Thymus (tissue), 11 donors: ENCODE measurements around the gene FBH1. TPM values are rescaled to one million over a fixed set of nuclear protein-coding genes. Genes with fewer than 3 reads are reported as not detected.
"Not testable (repeated sequence)": the region's sequence is repeated elsewhere in the genome, so short reads cannot be mapped to it uniquely, and the experiment has no call there.

ENCODE experiments used
- DNase-seq, 9 donors: peaks; one replicate each; pipeline ENCODE4 v3.0.0-alpha.2; 2013; ENCODE audit warnings: low spot score in 9 of 9, low read depth in 6 of 9, missing footprints in 1 of 9
- H3K27ac ChIP-seq, 2 donors: one replicate each; pipeline ENCODE4 v1.5.1; 2013; ENCODE audit warnings: control low read depth in 1 of 2, low read depth in 1 of 2, low read length in 1 of 2, mild to moderate bottlenecking in 1 of 2, moderate library complexity in 1 of 2
- H3K27me3 ChIP-seq, 2 donors: one replicate each; pipeline ENCODE4 v1.5.1; 2013; ENCODE audit warnings: low read length in 1 of 2; ENCODE audit not compliant: control insufficient read depth in 2 of 2, insufficient read depth in 1 of 2
- H3K36me3 ChIP-seq, 2 donors: one replicate each; pipeline ENCODE4 v1.5.1; 2013; ENCODE audit warnings: low read length in 1 of 2, mild to moderate bottlenecking in 1 of 2, moderate library complexity in 1 of 2; ENCODE audit not compliant: control insufficient read depth in 2 of 2, insufficient read depth in 2 of 2
- H3K4me1 ChIP-seq, 2 donors: one replicate each; pipeline ENCODE4 v1.5.1; 2013; ENCODE audit warnings: low read length in 2 of 2; ENCODE audit not compliant: control insufficient read depth in 2 of 2, insufficient read depth in 2 of 2
- H3K4me3 ChIP-seq, 2 donors: one replicate each; pipeline ENCODE4 v1.5.1; 2013; ENCODE audit warnings: low read length in 2 of 2, control low read depth in 1 of 2, mild to moderate bottlenecking in 1 of 2
- H3K9me3 ChIP-seq, 2 donors: one replicate each; pipeline ENCODE4 v1.5.1; 2013; ENCODE audit warnings: low read length in 1 of 2, mild to moderate bottlenecking in 1 of 2; ENCODE audit not compliant: control insufficient read depth in 2 of 2, insufficient read depth in 1 of 2
- WGBS: extraction: QIAGEN DNeasy Blood & Tissue Kit; methylation state at CpG from one replicate; pipeline ENCODE4 v1.1.7; 2013; 5-methylcytosine and 5-hydroxymethylcytosine counted together
- polyA plus RNA-seq: library from polyadenylated mRNA; stranded (reverse); fragments of 200-250 nt; gene quantifications from one replicate; pipeline ENCODE4 v1.2.3, GENCODE V29; 2013
- total RNA-seq: library from RNA; stranded (reverse); fragments of 120-200 nt; gene quantifications from one replicate; pipeline ENCODE4 v1.2.4, GENCODE V29; 2013
- donor health status: healthy.

FBH1 gene
- total and polyA plus RNA-seq, 2 donors: 52.8 to 97.8 TPM

DNA sequence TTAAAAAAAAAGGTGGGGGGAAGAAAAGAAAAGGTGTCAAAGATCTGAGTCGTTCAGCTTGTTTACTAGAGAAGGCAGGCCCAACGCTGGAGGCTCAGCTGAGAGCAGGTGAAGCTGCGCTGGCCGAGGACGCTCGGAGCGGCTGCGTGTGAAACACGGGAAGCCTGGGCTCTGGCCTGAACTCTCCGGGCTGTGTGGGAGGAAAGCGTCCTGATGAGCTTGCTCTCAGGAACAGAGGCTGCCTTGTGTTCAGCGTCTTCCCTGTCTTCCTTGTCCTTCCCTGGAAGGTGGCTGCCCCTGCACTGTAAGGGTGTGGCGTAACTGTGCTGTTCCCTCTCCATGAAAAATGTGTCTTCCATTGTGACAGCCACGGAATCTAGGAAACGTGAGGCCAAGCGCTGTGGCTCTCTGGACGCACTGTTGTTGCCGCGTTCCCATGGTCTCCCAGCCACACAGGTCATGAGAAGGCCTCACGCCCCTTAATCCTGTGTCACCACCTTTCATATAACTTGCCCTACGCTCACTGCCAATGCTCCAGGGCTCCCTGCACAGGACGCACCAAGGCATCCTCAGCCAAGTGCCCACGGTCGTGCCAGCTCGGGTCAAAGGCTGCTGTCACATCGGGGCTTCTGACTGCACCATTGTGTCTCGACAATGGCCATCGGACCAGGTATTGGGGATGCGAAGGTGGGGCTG, 71.5 kb downstream of the FBH1 start:
- H3K27ac ChIP-seq: no peak overlapping the region
- H3K36me3 ChIP-seq: peaks cover 0 to 6% of the 10 kb centered on the region in 2 donors
- H3K27me3 ChIP-seq: no peaks in the 10 kb centered on the region
- no peaks in the 10 kb centered on the region for H3K9me3 ChIP-seq
- no peak overlapping the region for H3K4me3 ChIP-seq
- WGBS: 98% methylated on average over 29 of the region's 29 CpGs
- H3K4me1 ChIP-seq: no peaks in the 10 kb centered on the region
- no peak for DNase-seq

DNA sequence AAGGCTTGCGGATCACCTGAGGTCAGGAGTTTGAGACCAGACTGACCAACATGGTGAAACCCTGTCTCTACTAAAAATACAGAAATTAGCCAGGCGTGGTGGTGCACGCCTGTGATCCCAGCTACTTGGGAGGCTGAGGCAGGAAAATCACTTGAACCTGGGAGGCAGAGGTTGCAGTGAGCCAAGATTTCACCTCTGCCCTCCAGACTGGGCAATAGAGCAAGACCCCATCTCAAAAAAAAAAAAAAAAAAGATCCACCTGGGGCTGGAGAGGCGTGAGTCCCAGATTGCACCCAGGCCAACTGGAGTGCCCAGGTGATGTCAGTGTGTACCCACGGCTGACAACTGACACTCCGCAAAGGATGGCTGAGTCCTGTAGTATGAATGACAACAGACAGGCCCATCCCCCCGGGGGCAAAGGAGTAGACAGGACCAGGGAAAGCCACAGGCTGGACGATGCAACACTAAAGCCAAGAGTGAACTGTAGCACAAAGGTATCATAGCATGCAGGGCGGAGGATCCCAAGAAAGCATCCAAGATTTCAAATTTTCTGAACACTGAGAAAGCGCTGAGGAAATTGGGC, 72.4 kb downstream of the FBH1 start:
- H3K27ac ChIP-seq, H3K27me3 ChIP-seq, H3K36me3 ChIP-seq, DNase-seq, H3K9me3 ChIP-seq, H3K4me1 ChIP-seq, H3K4me3 ChIP-seq: not testable (repeated sequence)
- WGBS: 98% methylated on average over 10 of the region's 10 CpGs

DNA sequence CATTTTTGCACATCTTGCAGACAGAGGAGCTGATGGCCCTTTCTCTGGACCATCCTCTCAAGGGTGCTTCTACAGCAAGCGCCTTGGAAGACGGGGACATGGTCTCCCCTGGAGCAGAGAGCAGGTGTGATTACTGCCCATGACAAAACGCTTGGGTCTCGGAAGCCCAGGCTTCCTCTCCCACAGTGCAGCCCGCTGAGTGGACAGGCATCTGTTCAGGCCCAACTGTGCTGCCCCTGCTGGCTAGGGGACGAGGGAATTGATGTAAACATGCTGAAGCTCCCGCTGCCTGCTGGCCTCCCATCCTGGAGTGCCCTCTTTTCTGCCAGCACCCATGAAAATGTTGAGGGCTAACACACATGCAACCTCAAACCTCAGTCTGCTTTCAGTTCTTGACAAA, 73.0 kb downstream of the FBH1 start:
- H3K36me3 ChIP-seq: peaks cover 0 to 6% of the 10 kb centered on the region in 2 donors

DNA sequence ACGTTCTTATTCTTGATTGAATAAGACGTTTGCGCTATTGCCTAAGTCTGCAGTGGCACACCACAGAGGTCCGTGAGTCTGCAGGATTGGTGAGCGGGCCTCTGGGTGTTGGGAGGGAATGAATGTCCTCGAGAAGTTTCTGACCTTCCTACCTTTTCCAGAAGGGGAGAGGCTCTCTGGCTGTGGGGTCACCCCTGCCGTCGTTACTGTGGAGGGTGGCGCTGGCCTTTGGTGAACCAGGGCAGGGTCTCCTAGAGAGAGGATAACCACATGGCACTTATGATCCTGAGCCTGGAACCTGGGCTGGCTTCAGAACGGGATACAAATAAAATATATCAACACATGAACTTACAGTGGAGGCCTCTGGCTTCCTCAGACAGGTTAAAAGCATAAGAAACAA, 73.5 kb downstream of the FBH1 start:
- Histone ChIP-seq H3K36me3 (peaks cover 0 to 6% of the 10 kb centered on the region in 2 donors), H3K27me3 (no peaks in the 10 kb centered on the region), H3K4me1 (no peaks in the 10 kb centered on the region), H3K27ac (no peak overlapping the region), H3K9me3 (no peaks in the 10 kb centered on the region), H3K4me3 (no peak overlapping the region)
- 97% methylated on average over 10 of the region's 10 CpGs for WGBS
- no peak for DNase-seq

More for the DNA sequence above, 73.0 kb downstream of the FBH1 start:
- Histone ChIP-seq H3K27me3 (no peaks in the 10 kb centered on the region), H3K9me3 (no peaks in the 10 kb centered on the region), H3K4me1 (no peaks in the 10 kb centered on the region), H3K27ac (no peak overlapping the region), H3K4me3 (no peak overlapping the region)
- WGBS: 98% methylated on average over 7 of the region's 7 CpGs
- DNase-seq: no peak

DNA sequence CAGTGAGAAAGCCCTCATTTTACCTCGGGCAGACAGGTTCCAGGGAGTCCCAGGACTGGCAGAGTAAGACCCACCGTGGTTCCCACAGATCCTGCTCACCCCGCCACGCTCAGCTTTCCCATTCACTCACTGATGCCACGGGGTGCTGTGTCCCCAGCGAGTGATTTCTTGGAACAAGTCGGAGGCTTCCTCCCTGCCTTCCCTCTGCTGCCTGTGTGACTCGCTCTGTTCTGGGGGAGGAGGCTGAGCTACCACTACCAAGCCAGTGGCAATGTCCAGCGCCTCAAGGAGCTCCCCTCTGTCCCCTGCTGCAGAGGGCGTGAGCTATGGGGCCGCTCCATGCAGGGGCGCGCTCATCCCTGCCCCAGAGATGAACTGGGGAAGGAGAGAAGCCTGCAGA, 74.7 kb downstream of the FBH1 start:
- WGBS: 98% methylated on average over 13 of the region's 13 CpGs
- no peak overlapping the region for H3K27ac ChIP-seq
- peaks cover 0 to 2% of the 10 kb centered on the region in 2 donors for H3K36me3 ChIP-seq

DNA sequence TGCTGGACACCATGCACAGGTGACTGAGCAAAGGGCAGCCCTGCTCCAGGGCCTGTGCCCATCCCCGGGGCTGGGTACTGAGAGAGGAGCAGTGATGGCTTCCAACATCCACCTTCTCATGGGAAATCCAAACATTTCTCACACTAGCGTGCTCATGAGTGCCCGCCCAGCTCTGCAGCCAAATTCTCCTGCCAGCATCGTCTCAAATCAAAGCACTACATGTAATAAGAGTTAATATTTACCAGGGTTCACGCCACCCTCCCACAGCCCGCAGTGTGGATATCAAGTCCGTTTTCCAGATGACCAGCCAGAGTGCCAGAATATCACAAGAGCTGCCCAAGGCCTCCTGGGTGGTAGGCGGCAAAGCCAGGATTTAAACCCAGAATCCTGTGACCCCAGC, 75.2 kb downstream of the FBH1 start:
- DNase-seq: no peak
- Histone ChIP-seq H3K27me3 (no peaks in the 10 kb centered on the region), H3K27ac (no peak overlapping the region), H3K4me1 (no peaks in the 10 kb centered on the region), H3K4me3 (no peak overlapping the region), H3K36me3 (no peaks in the 10 kb centered on the region), H3K9me3 (no peaks in the 10 kb centered on the region)
- 96% methylated on average over 8 of the region's 8 CpGs for WGBS

More for the DNA sequence above, 74.7 kb downstream of the FBH1 start:
- Histone ChIP-seq H3K4me1 (no peaks in the 10 kb centered on the region), H3K9me3 (no peaks in the 10 kb centered on the region), H3K4me3 (no peak overlapping the region), H3K27me3 (no peaks in the 10 kb centered on the region)
- DNase-seq: no peak

DNA sequence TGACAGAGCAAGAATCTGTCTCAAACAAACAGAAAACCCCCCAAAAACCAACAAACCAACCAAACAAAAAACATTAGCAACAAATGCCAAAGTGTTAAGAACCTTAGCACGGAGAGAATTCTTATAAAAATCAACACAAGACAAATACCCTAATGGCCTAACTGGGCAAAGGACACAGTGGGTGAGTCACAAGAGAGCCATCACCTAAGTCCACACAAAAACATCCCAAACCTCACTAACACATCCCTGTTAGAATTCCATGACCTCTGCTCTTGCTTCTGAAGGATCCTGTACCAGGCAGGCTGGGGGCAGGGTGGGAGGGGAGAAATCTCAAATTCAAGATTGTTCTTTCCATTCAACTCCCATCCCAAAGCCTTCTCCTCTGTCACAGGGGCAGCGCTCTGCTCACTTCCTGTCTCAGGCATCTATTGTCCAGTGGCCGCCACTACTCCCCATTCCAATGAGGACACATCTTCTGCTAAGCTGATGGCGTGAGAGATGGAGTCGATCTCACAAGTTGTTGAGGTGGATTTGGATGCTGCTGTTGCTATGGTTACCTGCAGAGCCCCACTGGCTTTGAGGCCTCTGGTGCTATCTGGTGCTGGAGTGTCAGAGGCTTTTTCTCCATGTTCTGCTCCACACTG, 78.1 kb downstream of the FBH1 start:
- Histone ChIP-seq H3K27ac (no peak overlapping the region), H3K9me3 (no peaks in the 10 kb centered on the region), H3K27me3 (no peaks in the 10 kb centered on the region), H3K4me1 (no peaks in the 10 kb centered on the region), H3K4me3 (no peak overlapping the region), H3K36me3 (no peaks in the 10 kb centered on the region)
- no peak for DNase-seq
- WGBS: 88% methylated on average over 5 of the region's 5 CpGs

DNA sequence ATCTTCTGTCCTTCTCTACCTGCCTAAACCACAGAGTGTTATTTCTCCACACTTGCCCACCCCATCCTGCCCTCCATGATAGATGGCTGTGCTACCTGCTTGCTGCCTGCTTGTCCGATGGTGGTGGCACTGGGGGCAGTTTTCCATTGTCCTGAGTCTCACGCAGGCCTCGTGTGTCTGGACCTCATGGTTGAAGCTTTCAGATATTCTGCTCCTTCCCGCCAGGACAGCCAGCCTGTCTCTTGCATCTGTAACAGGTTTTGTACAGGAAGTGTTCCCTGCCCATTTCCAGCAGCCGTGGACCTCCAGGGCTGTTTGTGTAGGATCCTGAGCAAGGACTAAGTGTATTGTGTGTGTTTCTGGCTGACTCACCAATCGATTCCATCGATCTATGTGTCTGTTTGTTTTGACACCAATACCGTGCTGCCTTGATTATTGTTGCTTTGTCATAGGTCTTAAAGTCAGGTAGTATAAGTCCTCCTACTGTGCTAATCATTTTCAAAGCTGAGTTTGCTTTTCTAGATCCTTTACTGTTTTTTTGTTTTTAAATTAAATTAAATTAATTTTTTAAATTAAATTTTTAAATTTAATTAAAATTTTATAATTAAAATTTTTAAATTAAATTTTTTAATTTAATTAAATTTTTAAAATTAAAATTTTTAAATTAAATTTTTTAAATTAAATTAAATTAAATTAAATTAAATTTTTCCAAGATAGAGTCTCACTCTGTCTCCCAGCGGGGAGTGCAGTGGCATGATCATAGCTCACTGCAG, 78.8 kb downstream of the FBH1 start:
- no peak overlapping the region for H3K27ac ChIP-seq
- WGBS: 97% methylated on average over 9 of the region's 9 CpGs
- no peaks in the 10 kb centered on the region for H3K27me3 ChIP-seq
- no peaks in the 10 kb centered on the region for H3K9me3 ChIP-seq
- no peak overlapping the region for H3K4me3 ChIP-seq
- DNase-seq: no peak
- no peaks in the 10 kb centered on the region for H3K36me3 ChIP-seq
- H3K4me1 ChIP-seq: no peaks in the 10 kb centered on the region

DNA sequence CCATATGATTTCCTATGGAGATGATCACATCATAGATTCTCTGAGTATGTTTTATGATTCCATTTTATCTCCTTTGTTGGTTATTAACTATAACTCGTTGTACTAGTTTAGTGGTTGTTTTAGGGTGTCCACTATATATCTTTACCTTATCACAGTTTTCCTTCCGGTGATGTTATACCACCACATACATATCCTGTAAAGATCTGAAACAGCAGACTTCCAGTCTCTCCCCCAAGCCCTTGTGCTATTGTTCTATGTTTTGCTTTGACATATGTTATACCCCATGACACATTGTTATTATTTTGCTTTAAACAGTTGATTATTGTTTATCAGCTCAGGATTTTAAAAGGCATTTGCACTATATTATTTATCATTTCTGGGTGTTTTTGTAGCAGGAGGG, 80.0 kb downstream of the FBH1 start:
- H3K4me1 ChIP-seq: no peaks in the 10 kb centered on the region
- H3K9me3 ChIP-seq: no peaks in the 10 kb centered on the region
- no peaks in the 10 kb centered on the region for H3K27me3 ChIP-seq
- no peak overlapping the region for H3K4me3 ChIP-seq
- H3K36me3 ChIP-seq: no peaks in the 10 kb centered on the region
- WGBS: 96% methylated on average over 2 of the region's 2 CpGs
- no peak overlapping the region for H3K27ac ChIP-seq
- DNase-seq: no peak
